ENCODE measurements around the gene PDGFB. TPM values are rescaled to one million over a fixed set of nuclear protein-coding genes. Genes with fewer than 3 reads are reported as not detected.

PDGFB gene
- total and polyA plus RNA-seq, 11 donors, result 9.0 to 43.7 (median 21.3) TPM

DNA sequence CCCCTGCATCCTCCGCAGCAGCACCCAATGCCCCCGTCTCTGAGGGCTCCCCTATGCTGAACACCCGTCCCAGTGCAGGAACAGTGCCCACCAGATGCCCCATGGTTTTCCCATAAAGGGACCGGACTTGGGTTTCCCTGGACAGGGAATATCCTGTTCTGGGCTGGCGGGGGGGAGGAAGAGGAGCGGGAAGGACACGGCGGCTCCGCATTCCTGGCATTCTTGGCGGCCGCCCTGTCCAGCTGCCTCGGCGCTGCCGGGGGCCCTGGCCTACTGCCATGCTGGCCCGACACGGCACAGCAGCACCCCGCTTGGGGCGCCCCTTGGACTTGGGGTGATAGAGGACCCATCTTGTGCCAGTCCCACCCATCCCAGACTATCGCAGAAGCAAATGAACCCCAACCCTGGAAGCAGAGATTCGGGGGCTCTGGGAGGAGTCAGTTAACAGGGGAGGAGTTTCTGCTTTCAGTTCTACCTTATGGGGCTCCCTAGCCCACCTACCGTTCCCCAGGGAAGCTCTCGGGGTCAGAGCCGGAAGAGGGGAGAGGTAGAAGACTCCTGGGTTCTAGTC is 68.6 kb downstream of the PDGFB start:
- peak overlapping the region; percentile 35 to 93 (median 79) for H3K27ac ChIP-seq
- H3K36me3 ChIP-seq, result no peaks in the 10 kb centered on the region
- ATAC-seq (peak; percentile 52 to 65 (median 58)), DNase-seq (peak; percentile 81 to 84 (median 82))
- intact Hi-C loops (cut with DNase I), result loop anchor here in 8 of 10 donors (5.0 to 10.0 kb wide), 3 partner anchors 56 to 349 kb away; partner anchors contain the start of gene ATF4 (in 4 of the 8)
- H3K27me3 ChIP-seq, result no peaks in the 10 kb centered on the region
- TF ChIP-seq, protein P1, sequence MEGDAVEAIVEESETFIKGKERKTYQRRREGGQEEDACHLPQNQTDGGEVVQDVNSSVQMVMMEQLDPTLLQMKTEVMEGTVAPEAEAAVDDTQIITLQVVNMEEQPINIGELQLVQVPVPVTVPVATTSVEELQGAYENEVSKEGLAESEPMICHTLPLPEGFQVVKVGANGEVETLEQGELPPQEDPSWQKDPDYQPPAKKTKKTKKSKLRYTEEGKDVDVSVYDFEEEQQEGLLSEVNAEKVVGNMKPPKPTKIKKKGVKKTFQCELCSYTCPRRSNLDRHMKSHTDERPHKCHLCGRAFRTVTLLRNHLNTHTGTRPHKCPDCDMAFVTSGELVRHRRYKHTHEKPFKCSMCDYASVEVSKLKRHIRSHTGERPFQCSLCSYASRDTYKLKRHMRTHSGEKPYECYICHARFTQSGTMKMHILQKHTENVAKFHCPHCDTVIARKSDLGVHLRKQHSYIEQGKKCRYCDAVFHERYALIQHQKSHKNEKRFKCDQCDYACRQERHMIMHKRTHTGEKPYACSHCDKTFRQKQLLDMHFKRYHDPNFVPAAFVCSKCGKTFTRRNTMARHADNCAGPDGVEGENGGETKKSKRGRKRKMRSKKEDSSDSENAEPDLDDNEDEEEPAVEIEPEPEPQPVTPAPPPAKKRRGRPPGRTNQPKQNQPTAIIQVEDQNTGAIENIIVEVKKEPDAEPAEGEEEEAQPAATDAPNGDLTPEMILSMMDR (IDR thresholded peaks at IDR 0.05), result no peak
- no peak for TF ChIP-seq POLR2A (IDR thresholded peaks at IDR 0.05)
- WGBS, 4 donors, result 17 to 28% (median 22%) methylated on average over 6 to 23 of the region's 23 CpGs
- peak overlapping the region in 2 of 12 donors; percentile 9 to 26 for H3K4me3 ChIP-seq
- H3K9me3 ChIP-seq, result no peaks in the 10 kb centered on the region
- H3K4me1 ChIP-seq, result peaks cover 33 to 81% (median 65%) of the 10 kb centered on the region in 12 donors

DNA sequence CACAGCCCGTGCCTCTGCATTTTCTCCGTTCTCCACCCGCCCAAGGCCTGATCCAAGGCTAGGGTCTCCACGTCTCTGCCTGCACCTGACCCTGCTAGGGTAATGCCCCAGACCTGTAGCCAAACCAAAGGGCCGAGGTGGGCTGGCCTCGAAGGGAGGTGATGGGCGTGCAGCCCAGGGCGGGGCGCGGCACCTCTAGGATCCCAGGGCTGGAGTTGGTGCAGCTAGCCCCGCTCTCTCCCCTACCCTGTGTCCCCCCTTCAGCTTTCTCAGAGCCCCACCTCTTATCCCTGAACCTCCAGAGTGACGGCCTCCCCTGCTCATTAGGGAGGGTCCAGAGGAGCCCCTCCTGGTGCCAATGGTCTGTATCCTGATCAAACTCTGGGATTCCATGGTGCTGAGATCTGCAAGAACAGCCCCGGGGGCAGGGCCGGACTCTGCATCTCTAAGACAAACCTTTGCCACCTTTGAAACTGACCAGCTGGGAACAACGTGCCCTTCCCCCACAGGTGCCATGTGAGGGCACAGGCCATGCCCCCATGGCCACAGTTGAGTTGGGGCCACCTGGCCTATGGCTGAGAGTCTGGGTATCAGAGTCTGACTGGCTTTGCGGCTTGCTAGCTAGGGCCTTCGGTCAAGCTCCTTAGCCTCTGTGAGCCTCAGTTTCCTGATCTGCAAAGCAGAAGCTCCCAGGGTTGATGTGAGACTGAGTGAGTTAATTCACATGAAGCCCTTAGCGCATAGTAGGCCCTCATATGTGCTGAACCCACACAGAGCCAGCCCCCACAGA is 69.2 kb downstream of the PDGFB start:
- H3K27me3 ChIP-seq, result no peaks in the 10 kb centered on the region
- H3K27ac ChIP-seq, result peak overlapping the region; percentile 66 to 93 (median 79)
- no peaks in the 10 kb centered on the region for H3K36me3 ChIP-seq
- peak overlapping the region in 1 of 12 donors; percentile 9 for H3K4me3 ChIP-seq
- intact Hi-C loops (cut with DNase I), result loop anchor here in 9 of 10 donors (2.0 to 10.0 kb wide), 4 partner anchors 57 to 349 kb away; partner anchors contain the start of gene ATF4 (in 4 of the 9)
- ATAC-seq (no peak), DNase-seq (peak in 1 of 5 donors; percentile 23)
- 73 to 81% (median 77%) methylated on average over 14 to 18 of the region's 18 CpGs for WGBS, 4 donors
- TF ChIP-seq, protein P1 (IDR thresholded peaks at IDR 0.05), result no peak
- no peak for TF ChIP-seq POLR2A (IDR thresholded peaks at IDR 0.05)
- peaks cover 36 to 88% (median 70%) of the 10 kb centered on the region in 12 donors for H3K4me1 ChIP-seq
- H3K9me3 ChIP-seq, result no peaks in the 10 kb centered on the region

DNA sequence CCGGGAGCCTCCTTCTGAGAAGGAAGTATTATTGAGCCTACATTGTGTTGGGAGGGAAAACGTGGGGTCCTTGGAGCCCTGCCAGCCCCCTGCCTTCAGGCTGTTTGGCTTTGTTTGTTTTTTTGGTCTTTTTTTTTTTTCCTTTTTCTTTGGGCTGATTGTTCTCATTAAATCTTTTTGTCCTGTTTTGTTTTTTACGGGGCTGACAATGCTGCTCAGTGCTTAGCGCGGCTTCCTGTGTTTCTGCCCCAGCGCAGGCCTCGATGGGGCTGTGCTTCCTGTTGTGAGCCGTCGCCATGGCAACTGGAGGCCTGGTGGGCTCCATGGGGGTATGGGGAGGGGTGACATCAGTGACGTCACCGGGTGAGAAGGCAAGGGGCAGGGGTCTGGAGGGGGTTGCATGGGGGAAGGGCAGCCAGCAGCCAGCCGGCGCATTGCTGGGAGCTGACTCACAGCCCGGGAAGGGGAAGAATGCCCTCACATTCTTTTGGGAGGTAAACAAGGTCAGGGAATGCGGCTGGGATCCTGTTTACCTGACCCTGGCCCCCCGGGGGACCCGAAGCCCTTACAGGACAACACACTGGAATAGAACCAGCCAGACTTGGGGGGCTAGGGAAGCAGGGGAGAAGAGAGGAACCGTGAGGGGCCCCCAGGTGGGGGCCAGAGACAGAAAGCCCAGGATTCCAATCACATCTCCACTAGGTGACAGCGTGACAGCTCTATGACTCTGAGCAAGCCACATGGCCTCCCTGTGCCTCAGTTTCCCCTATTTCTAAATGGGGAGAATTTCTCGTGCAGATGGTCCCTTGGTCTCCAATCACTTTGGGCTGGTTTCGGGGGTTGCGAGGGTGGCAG is 70.1 kb downstream of the PDGFB start:
- WGBS, 4 donors, result 23 to 27% (median 25%) methylated on average over 22 of the region's 22 CpGs
- Histone ChIP-seq H3K9me3 (no peaks in the 10 kb centered on the region), H3K27ac (peak overlapping the region; percentile 66 to 93 (median 79)), H3K4me3 (peak overlapping the region in 2 of 12 donors; percentile 4 to 6), H3K27me3 (no peaks in the 10 kb centered on the region), H3K36me3 (no peaks in the 10 kb centered on the region), H3K4me1 (peaks cover 36 to 87% (median 70%) of the 10 kb centered on the region in 12 donors)
- intact Hi-C loops (cut with DNase I), result loop anchor here (2.0 to 10.0 kb wide), 6 partner anchors 58 to 358 kb away; partner anchors contain the start of genes ATF4 (in 4 of the 10) and RPS19BP1 (in 2 of the 10)
- DNase-seq, result peak; percentile 83 to 91 (median 88)
- ATAC-seq, result peak; percentile 19 to 67 (median 54)
- TF ChIP-seq, protein P1 (IDR thresholded peaks at IDR 0.05), result no peak
- no peak for TF ChIP-seq POLR2A (IDR thresholded peaks at IDR 0.05)
